Right ventricle myocardium superior (tissue), 1 donor: Measurements from ENCODE around the gene KRTAP12-3. TPM values are rescaled to one million over a fixed set of nuclear protein-coding genes. Genes with fewer than 3 reads are reported as not detected.
"Not testable (repeated sequence)": the region's sequence is repeated elsewhere in the genome, so short reads cannot be mapped to it uniquely, and the experiment has no call there.

Experiments
- ATAC-seq: fragments of 200-7000 bp; cut with Tn5 transposase; one replicate; pipeline ENCODE4 v1.9.1; 2020; ENCODE audit warnings: mild to moderate bottlenecking; ENCODE audit not compliant: poor library complexity
- DNase-seq: peaks from one replicate; pipeline ENCODE4 v3.0.0-alpha.2; 2020
- intact Hi-C: fragments of 100-400 bp; cut with DNase I; formaldehyde crosslinking; loops from one replicate; pipeline ENCODE4 v1.11.2; 2022
- total RNA-seq: library from RNA; stranded (reverse); fragmentation: NEBNext Ultra II Directional; extraction: Animal tissue kit (Norgen Biotek cat#: 25700); gene quantifications from one replicate; pipeline ENCODE4 v1.2.1, GENCODE V29; 2021
- donor health status: DM: no; HTN: yes; CAD: no; lungs with severe emphysema.

The KRTAP12-3 gene
- total RNA-seq, 1 donor from 2014 or later, result not detected

DNA sequence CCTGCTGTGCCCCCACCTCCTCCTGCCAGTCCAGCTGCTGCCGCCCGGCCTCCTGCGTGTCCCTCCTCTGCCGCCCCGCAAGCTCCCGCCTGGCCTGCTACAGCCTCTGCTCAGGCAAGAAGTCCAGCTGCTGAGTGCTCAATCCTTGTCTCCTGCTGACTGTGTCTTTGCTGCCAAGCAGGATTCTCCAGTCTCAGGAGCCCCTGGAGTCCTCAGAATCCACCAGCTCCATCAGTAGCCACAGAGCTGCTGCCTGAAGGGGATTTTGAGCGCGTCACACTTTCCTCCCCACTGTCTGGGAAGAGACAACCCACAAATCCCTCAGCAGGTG, 10.5 kb upstream of the KRTAP12-3 start:
- intact Hi-C loops, result no loop called here
- DNase-seq (no peak), ATAC-seq (no peak)

DNA sequence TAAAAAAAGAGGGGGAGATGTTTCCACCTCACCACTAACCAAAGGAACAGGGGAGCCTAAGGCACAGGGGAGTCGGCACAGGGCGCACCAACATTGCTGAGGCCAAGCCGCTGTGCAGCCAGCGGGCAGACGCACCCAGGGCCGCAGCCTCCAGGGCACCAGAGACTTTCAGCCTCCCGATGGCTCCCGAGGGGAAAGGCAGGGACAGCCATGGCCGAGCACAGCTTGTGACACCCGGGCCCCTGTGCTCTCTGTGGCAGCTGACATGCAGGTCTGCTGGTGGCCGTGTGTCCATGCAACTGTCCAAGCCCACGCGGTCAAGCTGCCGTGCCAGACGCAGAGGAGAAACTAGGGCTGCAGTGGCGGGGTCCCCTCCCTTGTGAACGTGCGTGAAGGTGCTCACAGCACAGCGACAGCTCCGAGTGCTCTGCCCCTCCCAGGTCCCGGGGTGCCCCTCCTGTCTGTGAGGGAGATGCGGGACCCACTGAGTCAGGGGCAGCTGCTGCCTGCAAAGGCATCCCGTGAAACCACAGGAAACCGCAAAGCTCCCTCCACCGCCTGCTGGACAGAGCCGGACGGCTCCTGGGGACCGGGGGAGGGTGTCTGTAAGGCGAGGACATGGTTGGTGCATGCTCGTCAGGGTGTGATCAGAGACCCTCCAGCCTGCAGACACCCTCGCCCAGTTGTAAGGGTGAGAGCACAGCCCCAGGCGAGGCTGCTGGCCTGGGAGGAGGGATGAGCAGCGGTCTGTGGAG, 9.0 kb upstream of the KRTAP12-3 start:
- DNase-seq (no peak), ATAC-seq (no peak)
- intact Hi-C loops, result no loop called here

DNA sequence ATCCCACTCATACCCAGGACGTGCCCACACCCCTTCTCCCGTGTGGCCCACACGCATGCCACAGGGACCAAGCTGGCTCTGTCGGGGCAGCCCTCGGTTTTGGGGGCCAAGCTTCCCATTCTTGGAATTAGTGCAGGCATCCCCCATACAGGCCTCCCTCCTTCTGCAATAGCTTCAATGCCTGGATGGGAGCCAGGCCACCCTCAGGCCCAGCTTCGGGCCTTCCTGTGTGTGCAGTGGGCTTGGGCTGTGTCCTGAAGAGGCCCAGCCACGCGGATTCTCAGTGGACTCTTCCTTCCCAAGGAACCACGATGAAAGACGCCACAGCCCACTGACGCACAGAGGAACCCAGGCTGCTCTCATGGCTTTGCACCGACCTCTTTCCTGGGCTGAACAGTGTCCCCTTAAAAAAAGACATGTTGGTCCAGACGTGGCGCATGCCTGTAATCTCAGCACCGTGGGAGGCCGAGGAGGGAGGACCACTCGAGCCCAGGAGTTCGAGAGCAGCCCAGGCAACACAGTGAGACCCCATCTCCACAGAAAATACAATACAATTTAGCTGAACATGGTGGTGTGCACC, 8.1 kb upstream of the KRTAP12-3 start:
- ATAC-seq (no peak), DNase-seq (no peak)
- intact Hi-C loops, result no loop called here

DNA sequence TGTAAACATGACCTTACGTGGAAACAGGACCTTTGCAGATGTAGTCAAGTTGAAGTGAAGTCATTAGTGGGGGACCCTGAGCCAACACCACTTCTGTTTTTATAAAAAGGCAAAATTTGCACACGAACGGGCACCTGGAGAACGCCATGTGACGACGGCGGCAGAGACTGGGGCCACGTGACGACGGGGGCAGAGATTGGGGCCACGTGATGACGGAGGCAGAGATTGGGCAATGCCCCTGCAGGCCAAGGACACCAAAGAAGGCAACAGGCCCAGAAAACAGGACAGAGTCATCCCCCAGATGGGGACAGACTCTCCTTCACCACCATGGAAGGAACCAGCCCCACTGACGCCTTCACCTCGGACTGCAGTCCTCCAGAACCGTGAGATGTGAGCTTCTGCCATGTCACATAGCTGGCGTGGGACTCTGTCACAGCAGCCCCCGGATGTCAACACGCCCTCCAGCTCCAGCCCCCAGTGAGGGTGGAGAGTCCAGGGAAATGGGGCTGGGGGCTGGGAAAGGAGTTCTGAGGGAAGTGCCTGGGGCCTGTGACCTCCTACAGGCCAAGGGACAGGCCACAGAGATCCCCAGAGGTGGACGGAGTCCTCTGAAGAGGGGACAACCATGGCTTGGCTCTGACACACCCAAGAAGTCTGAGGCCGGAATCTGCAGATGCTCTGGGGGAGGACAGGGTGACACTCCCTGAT, 7.3 kb upstream of the KRTAP12-3 start:
- ATAC-seq (no peak), DNase-seq (no peak)
- intact Hi-C loops, result no loop called here

DNA sequence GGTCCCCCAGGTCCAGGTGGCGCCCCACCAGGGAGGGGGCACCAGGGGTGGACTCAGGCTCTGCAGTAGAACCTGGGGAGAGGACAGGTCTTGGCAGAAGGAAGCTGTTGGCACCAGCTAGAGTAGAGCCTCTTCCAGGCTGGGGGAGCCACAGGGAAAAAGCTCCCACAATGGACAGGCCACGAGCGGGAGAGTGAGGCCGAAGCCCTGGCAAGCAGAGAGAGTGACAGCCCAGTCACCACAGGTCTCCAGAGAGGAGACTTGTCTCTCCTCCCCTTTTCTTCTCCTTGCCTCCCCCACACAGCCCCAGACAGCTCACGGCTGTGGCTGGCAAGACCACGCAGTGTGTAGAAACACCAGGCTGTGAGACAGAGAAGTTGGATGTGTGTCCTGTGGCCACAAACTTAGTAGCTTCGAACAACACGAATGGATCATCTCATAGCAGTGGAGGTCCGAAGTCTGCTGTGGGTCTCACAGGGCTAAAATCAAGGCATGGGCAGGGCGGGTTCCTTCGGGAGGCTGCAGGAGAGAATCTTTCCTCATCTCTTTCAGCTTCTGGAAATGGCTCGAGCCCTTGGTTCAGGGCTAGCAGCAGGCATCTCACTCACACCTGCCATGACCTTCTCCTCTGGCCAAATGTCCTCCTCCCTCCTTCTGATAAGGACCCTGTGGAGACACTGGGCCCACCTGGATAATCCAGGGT, 6.6 kb upstream of the KRTAP12-3 start:
- intact Hi-C loops, result no loop called here
- DNase-seq, result no peak
- no peak for ATAC-seq

DNA sequence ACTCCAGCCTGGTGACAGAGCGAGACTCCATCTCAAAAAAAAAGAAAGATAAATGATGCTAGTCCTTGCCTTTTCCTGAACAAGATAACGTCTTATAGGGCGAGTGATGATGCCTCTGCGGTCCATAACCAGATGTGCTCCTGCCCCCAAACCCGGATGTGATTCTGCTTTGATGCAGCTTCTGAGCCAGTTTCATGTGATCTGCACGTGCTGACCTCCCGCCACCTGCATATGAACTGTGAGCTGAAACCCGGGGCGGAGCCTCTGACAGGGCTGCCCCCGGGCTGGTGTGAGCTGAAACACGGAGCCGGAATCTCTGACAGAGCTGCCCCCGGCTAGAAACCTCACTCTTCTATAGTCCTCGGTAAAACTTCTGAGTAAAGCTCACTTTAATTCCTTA, 4.6 kb upstream of the KRTAP12-3 start:
- no peak for ATAC-seq
- intact Hi-C loops, result no loop called here
- DNase-seq, result no peak

DNA sequence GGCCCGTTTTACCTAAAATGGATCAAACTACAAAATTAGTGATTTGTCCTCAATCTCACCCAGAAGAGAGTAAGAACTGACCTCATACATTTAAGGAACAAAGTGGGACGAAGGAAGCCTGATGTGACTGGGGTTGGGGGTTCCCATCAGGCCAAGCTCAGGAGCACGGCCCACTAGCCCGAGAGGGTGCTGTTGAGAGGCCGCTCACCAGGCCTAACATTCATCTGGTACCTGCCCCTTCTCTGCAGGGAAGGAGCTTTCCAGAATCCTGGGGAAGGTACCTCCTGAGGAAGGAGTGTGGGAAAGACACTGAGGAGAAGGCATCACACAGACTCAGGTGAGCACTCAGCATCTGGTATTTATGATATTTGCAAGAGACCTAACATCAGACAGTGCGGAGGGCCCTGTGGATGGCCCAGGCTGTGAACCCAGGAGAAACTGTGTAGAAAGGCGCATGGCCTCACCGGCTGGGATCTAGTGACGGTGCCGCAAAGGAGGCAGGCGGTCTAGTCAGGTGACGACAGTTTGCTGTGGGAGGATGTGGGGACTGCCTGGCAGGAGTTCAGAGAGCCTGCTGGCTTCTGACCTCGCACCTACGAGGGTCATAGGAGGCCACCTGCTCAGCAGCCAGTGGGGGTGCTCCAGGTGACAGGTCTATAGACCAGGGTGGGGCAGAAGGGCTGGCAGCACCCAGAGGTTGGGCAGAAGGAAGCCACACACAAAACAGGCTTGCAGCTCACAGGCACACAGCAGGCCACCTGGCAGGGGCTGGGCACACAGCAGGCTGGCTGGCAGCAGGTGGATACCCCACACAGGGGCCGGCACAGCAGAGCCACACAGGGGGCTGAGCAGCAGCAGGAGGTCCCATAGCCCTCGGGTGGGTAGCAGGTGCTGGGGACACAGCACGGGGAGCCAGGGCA, 3.8 kb upstream of the KRTAP12-3 start:
- no peak for ATAC-seq

DNA sequence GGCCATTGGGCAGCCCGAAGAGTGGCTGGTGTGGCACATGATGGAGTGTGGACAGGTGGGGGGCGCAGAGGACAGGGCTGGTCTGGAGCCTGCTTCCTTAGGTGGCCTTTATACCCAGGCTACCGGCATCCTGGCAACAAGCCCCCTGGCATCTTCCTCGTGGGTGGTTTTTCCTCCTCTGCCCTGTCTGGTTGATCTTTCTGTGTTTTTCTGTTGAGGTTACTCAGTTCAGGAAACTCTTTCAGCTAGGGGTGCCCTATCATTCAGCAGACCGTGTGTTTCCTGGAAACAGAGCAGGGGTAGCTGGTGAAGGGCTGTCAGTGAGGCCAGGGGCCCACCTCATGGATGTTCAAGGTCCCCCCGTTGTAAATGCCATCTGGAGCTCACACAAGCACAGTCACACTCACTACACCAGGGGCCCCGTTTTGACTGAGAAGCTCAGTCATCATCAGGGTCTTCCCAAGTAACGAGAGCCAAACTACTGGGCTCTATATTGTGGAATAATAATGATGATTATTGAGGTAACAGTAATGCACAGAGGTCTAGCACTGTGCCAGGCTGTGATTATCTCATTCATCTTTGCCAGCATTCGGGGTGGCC, 3.1 kb upstream of the KRTAP12-3 start, which contains the start of gene KRTAP12-4:
KRTAP12-4 (minus strand) TSS at position 84 of the 600 bp plus-strand sequence; CDS start at position 39, 45 bp downstream.
- intact Hi-C loops, result no loop called here

More for the DNA sequence above, 3.8 kb upstream of the KRTAP12-3 start:
- DNase-seq, result no peak
- intact Hi-C loops, result no loop called here

DNA sequence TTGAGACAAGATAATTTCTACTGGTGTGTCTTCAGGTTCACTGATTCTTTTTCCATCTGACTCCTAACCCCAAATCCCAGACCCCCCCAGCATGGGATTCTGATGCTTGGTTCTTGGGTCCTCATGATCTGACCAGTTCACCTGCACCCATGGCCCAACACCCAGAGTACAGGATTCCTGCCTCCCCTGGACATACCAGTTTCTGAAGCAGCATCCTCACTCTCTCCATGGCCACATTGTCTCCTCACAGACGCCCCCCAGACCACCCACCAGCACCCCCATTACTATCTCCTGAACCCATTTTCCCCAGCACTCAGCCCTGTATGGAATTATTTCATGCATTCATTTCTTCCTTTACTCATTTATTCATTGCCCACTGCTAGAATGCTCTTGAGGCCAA, 864 bp upstream of the KRTAP12-3 start:
- ATAC-seq (no peak), DNase-seq (no peak)
- intact Hi-C loops, result no loop called here

More for the DNA sequence above, 3.1 kb upstream of the KRTAP12-3 start, which contains the start of gene KRTAP12-4:
- no peak for DNase-seq
- ATAC-seq, result no peak

DNA sequence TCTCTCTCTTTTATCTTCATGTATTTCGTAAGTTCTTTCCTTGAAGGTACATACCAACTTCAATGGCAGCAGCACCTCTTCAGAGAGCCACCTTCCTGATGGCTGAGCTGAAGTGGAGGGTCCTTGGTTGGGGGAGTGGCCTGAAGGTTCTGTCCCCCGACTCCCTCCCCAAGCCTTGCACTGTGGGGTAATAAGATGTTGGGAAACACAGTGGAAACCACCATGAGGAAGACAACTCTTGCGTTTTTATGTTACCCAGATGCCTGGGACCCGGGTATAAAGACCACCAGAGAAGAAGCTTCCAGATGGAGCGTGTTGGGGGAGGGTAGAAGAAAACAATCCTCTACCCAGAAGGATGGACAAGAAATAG, 794 bp downstream of the KRTAP12-3 start:
- intact Hi-C loops, result no loop called here
- DNase-seq (no peak), ATAC-seq (no peak)

DNA sequence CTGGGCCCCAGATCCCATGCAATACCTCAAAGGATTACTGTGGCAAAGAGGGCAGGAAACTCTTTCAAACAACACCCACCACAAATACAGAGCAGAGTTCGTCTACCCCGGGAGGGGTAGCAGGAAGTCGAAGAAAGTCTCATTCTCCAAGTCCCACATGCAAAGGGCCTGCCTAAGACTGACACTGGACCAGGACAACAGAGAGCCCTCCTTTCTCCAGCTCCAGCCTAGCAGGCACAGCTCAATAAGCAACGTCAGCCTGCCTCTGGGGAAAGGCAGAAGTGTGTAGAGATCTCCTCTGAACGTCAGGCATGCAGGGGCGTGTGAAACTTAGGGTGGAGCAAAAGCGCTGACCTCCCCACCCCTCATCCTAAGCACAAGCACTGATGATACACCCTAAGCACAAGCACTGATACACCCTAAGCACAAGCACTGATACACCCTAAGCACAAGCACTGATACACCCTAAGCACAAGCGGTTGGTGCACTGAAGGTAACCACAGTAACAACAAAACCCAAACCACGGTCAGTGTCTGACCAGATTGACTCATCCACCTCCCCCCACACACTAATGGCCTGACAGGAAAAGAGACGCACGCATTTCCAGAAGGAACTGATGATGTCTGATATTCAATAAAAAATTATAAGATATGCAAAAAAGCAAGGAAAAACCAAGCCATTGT, 1.3 kb downstream of the KRTAP12-3 start:
- ATAC-seq (no peak), DNase-seq (no peak)
- intact Hi-C loops, result no loop called here

DNA sequence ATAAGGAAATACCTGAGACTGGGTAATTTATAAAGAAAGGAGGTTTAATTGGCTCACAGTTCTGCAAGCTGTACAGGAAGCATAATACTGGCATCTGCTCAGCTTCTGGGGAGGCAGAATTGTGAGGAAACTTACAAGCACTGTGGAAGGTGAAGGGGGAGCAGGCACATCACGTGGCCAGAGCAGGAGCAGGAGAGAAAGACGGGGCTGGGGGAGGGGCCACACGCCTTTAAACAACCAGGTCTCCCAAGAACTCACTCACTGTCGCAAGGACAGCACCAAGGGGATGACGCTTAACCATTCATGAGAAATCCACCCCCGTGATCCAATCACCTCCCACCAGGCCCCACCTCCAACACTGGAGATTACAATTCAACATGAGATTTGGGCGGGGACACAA, 3.8 kb downstream of the KRTAP12-3 start:
- intact Hi-C loops, DNase-seq, ATAC-seq: not testable (repeated sequence)

DNA sequence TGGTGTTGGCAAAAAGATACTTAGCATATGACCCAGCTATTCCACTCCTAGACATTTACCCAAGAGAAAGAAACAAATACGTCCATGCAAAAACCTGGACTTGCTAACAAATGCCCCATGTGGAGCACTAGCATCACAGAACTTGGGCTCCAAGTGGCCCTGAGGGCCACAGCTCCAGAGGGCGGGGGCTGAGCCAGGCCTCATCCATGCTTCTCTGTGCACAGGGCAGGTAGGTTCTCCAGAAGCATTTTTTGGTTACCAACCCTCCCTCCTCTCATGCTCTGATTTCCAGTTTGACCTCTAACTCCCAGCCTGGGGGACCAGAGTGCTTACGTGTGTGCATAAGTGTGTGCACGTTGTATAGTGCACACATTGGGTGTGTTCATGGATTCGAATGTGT, 7.0 kb downstream of the KRTAP12-3 start:
- DNase-seq, result no peak
- intact Hi-C loops, result no loop called here
- ATAC-seq, result no peak

DNA sequence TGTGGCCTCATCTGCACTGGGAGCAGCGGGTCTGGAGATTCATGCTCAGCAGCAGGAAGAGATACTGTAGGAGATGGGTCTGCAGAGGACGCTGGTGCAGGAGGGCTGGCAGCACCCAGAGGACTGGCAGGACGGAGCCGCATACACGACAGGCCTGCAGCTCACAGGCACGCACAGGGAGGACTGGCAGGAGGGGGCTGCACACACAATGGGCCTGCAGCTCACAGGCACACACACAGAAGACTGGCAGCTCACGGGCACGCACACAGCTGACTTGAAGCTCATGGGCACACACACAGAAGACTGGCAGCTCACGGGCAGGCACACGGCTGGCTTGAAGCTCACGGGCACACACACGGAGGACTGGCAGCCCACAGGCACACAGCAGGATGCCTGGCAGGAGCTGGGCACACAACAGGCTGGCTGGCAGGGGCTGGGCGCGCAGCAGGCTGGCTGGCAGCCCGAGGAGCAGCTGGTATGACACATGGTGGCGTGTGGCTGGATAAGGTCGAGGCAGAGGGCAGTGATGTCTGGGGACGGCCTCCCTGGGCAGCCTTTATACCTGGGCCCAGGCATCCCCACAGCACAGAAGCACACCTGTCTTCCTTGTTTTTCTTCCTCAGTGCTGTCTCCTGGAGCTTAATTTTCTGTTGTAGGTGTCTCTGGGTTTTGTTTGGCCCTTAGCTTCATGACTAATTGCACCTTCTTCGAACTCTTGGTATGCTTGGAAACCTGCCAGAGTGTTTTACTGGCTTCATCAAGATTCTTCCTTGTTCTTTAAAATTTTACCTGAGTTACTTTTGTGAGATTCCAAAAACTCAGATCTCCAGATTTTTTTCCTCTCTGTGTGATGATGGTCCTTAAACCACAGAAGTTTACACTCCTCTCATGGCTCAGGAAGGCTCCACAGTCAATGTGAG, 8.9 kb downstream of the KRTAP12-3 start, which contains the start of gene KRTAP12-2:
KRTAP12-2 (minus strand) TSS at position 527 of the 920 bp plus-strand sequence; CDS start at position 486, 41 bp downstream.
- intact Hi-C loops, result no loop called here
- peak; percentile 86 for ATAC-seq
- DNase-seq, result peak; percentile 56

DNA sequence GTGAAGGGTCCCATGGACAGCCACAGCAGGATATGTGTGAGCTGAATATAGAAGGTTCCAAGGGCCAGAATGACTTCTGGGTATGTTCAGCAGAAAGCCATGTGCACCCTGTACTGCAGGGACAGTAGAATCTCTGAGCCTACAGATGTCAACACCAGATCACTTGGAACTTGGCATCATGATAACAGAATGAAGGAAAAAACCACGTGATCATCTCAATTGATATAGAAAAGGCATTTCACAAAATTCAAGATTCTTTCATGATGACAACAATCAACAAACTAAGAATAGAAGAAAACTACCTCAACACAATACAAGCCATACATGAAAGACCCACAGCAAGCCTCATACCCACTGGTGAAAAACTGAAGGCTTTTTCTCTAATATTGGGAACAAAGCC, 9.9 kb downstream of the KRTAP12-3 start:
- intact Hi-C loops, result no loop called here
- no peak for DNase-seq
- no peak for ATAC-seq

DNA sequence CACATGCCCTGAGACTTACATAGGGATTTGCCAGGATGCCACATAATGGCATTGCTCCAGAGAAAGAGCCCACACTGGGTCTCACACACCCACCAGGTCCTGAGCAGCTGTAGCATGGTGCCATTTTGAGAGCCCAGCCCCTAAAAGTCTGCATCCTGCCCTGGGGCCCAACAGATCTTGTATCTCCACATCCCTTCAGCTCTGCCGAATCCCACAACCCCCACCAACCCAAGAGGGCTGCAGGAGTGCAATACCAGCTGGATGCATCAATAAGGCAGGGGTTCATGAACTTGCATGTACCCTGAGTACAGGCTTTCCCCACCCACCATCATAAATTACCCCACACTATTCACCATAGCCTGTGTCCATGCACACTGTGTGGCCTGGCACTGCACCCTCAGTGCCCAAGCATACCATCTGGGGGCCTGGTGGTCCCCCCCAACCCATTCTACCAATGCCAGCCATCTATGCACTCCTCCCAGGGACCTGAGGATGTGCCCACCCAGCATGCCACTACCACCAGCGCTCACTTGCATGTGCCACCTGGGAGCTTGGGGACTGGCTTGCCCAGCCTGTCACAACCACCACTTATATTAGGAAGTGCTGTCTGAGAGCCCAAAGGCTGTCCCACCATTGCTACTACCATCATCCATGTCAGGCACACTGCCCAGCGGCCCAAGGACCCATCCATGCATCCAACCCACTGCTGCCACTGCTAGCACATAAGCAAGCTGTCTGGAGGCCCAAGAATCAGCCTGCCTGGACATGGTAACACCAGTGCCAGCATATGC, 13.1 kb downstream of the KRTAP12-3 start:
- DNase-seq, result no peak
- intact Hi-C loops, result no loop called here
- ATAC-seq, result no peak
